Left ventricle myocardium inferior (tissue), 1 donor: ENCODE measurements around the gene NDUFAF5. TPM values are rescaled to one million over a fixed set of nuclear protein-coding genes. Genes with fewer than 3 reads are reported as not detected.
A peak's percentile ranks its signal among the peaks of the same experiment; 100 is the strongest.

Source experiments
- DNase-seq: peaks from one replicate; pipeline ENCODE4 v3.0.0-alpha.2; 2020
- H3K27ac ChIP-seq: fragments of 200-600 bp; replicated peaks from 2 replicates; pipeline ENCODE4 v1.8.0; 2021
- H3K27me3 ChIP-seq: fragments of 200-600 bp; 2 replicates; pipeline ENCODE4 v1.8.0; 2021; ENCODE audit warnings: low read depth
- H3K36me3 ChIP-seq: fragments of 200-600 bp; 2 replicates; pipeline ENCODE4 v1.8.0; 2021
- H3K4me1 ChIP-seq: fragments of 200-600 bp; 2 replicates; pipeline ENCODE4 v1.8.0; 2021
- H3K4me3 ChIP-seq: fragments of 200-600 bp; 2 replicates; pipeline ENCODE4 v1.8.0; 2021; ENCODE audit warnings: mild to moderate bottlenecking, moderate library complexity
- H3K9me3 ChIP-seq: fragments of 200-600 bp; replicated peaks from 2 replicates; pipeline ENCODE4 v1.8.0; 2021
- CTCF ChIP-seq: fragments of 200-600 bp; IDR thresholded peaks from 2 replicates; pipeline ENCODE4 v1.8.0; 2021; ENCODE audit warnings: antibody characterized with exemption, mild to moderate bottlenecking, borderline replicate concordance
- intact Hi-C: fragments of 100-400 bp; cut with micrococcal nuclease; formaldehyde crosslinking; loops from one replicate; pipeline ENCODE4 v1.11.0; 2022
- total RNA-seq: library from RNA; stranded (reverse); fragmentation: NEBNext Ultra II Directional; extraction: Animal tissue kit (Norgen Biotek cat#: 25700); gene quantifications from one replicate; pipeline ENCODE4 v1.2.1, GENCODE V29; 2021
- donor health status: DM: no; HTN: yes; CAD: no; lungs with severe emphysema.

NDUFAF5 gene
- total RNA-seq, 1 donor from 2014 or later = 60.2 TPM

GRCh38 chr20:13765868-13766416 lies 18.9 kb upstream of the NDUFAF5 start:
- TF ChIP-seq CTCF = no peak
- H3K9me3 ChIP-seq = peaks cover 12% of the 10 kb centered on the region
- H3K4me1 ChIP-seq = no peaks in the 10 kb centered on the region
- no peak overlapping the region for H3K27ac ChIP-seq
- no peaks in the 10 kb centered on the region for H3K27me3 ChIP-seq
- no peak for DNase-seq
- H3K4me3 ChIP-seq = no peak overlapping the region
- H3K36me3 ChIP-seq = peaks cover 78% of the 10 kb centered on the region
- intact Hi-C loops = no loop called here

- DNase-seq = no peak
- H3K9me3 ChIP-seq = peaks cover 12% of the 10 kb centered on the region
- H3K36me3 ChIP-seq = peaks cover 95% of the 10 kb centered on the region
- H3K27ac ChIP-seq = no peak overlapping the region
- intact Hi-C loops = loop anchor here (10.0 kb wide), 1 partner anchor 315 kb away; no protein-coding TSS in a partner anchor
- no peaks in the 10 kb centered on the region for H3K27me3 ChIP-seq
- H3K4me3 ChIP-seq = no peak overlapping the region
- no peaks in the 10 kb centered on the region for H3K4me1 ChIP-seq
- no peak for TF ChIP-seq CTCF
Observed at GRCh38 chr20:13770141-13770540, 14.7 kb upstream of the NDUFAF5 start.

- Histone ChIP-seq H3K4me1 (no peaks in the 10 kb centered on the region), H3K4me3 (no peak overlapping the region), H3K27ac (no peak overlapping the region), H3K9me3 (no peaks in the 10 kb centered on the region), H3K27me3 (no peaks in the 10 kb centered on the region), H3K36me3 (peaks cover 95% of the 10 kb centered on the region)
- DNase-seq = no peak
- peak; percentile 63 for TF ChIP-seq CTCF
- intact Hi-C loops = loop anchor here (10.0 kb wide), 1 partner anchor 317 kb away; no protein-coding TSS in a partner anchor
Observed at GRCh38 chr20:13771853-13772453, 12.9 kb upstream of the NDUFAF5 start.

- Histone ChIP-seq H3K4me3 (no peak overlapping the region), H3K36me3 (peaks cover 94% of the 10 kb centered on the region), H3K9me3 (no peaks in the 10 kb centered on the region), H3K27me3 (no peaks in the 10 kb centered on the region), H3K27ac (no peak overlapping the region), H3K4me1 (no peaks in the 10 kb centered on the region)
- no peak for TF ChIP-seq CTCF
- intact Hi-C loops = loop anchor here (10.0 kb wide), 1 partner anchor 318 kb away; no protein-coding TSS in a partner anchor
- DNase-seq = no peak
Observed at GRCh38 chr20:13772529-13772928, 12.3 kb upstream of the NDUFAF5 start.

GRCh38 chr20:13775867-13776266 lies 9.0 kb upstream of the NDUFAF5 start:
- no peak overlapping the region for H3K27ac ChIP-seq
- H3K9me3 ChIP-seq = no peaks in the 10 kb centered on the region
- peaks cover 90% of the 10 kb centered on the region for H3K36me3 ChIP-seq
- no peak for DNase-seq
- no peaks in the 10 kb centered on the region for H3K27me3 ChIP-seq
- TF ChIP-seq CTCF = no peak
- H3K4me1 ChIP-seq = peaks cover 8% of the 10 kb centered on the region
- no peak overlapping the region for H3K4me3 ChIP-seq
- intact Hi-C loops = loop anchor here (10.0 kb wide), 1 partner anchor 321 kb away; no protein-coding TSS in a partner anchor
